WTC11 (cell line): ENCODE results near the gene CD300E. TPM values are rescaled to one million over a fixed set of nuclear protein-coding genes. Genes with fewer than 3 reads are reported as not detected.

Experiments
- ATAC-seq: fragments of 200-7000 bp; cut with Tn5 transposase; 2 replicates; pipeline ENCODE4 v1.10.0; 2021; ENCODE audit warnings: mild to moderate bottlenecking, moderate library complexity
- CTCF ChIA-PET: fragments of 300-600 bp; sonication (Branson Sonifier 250); formaldehyde crosslinking; loops from one replicate; lab custom pipeline; 2021; ENCODE audit warnings: antibody characterized with exemption; lab: Charles Lee
- POLR2A ChIA-PET: fragments of 350-600 bp; sonication (Branson Sonifier 250); formaldehyde crosslinking; loops from one replicate; lab custom pipeline; 2021; ENCODE audit warnings: antibody characterized with exemption; lab: Charles Lee
- DNase-seq: peaks from one replicate; pipeline ENCODE4 v3.0.0; 2021; ENCODE audit warnings: low spot score
- H3K27ac Mint-ChIP-seq: 2 replicates; pipeline ENCODE4 v1.8.0; 2021; ENCODE audit warnings: mixed read lengths
- H3K27me3 Mint-ChIP-seq: 2 replicates; pipeline ENCODE4 v1.8.0; 2021; ENCODE audit warnings: low read depth, mild to moderate bottlenecking, moderate library complexity, mixed read lengths
- H3K36me3 Mint-ChIP-seq: 2 replicates; pipeline ENCODE4 v1.8.0; 2021; ENCODE audit warnings: mixed read lengths
- H3K4me1 Mint-ChIP-seq: 2 replicates; pipeline ENCODE4 v1.8.0; 2022; ENCODE audit warnings: mixed read lengths
- H3K4me3 Mint-ChIP-seq: 2 replicates; pipeline ENCODE4 v1.8.0; 2021; ENCODE audit warnings: mild to moderate bottlenecking, moderate library complexity, mixed read lengths
- H3K9me3 Mint-ChIP-seq: 2 replicates; pipeline ENCODE4 v1.8.0; 2021; ENCODE audit warnings: mixed read lengths
- AFF4 ChIP-seq: sonication (generic); formaldehyde crosslinking; IDR thresholded peaks from 2 replicates; pipeline ENCODE4 v1.8.1; 2023; ENCODE audit warnings: mild to moderate bottlenecking, missing genetic modification reagents, borderline replicate concordance
- CBFB ChIP-seq: sonication (generic); formaldehyde crosslinking; IDR thresholded peaks from 2 replicates; pipeline ENCODE4 v1.8.1; 2022; ENCODE audit warnings: mild to moderate bottlenecking, low read depth, missing genetic modification reagents
- E2F1 ChIP-seq: sonication (generic); formaldehyde crosslinking; IDR thresholded peaks from 2 replicates; pipeline ENCODE4 v1.8.0; 2022; ENCODE audit warnings: mild to moderate bottlenecking, missing genetic modification reagents
- EMX1 ChIP-seq: fragments of 250-450 bp; sonication (Bioruptor Pico); IDR thresholded peaks from 2 replicates; pipeline ENCODE4 v1.8.0; 2021; ENCODE audit warnings: mild to moderate bottlenecking
- ETV6 ChIP-seq: sonication (generic); formaldehyde crosslinking; IDR thresholded peaks from 2 replicates; pipeline ENCODE4 v1.8.1; 2022; ENCODE audit warnings: mild to moderate bottlenecking, missing genetic modification reagents
- IRF2 ChIP-seq: sonication (generic); formaldehyde crosslinking; IDR thresholded peaks from 2 replicates; pipeline ENCODE4 v1.8.0; 2022; ENCODE audit warnings: low read depth, missing genetic modification reagents, borderline replicate concordance
- NFE2L1 ChIP-seq: sonication (generic); formaldehyde crosslinking; IDR thresholded peaks from 2 replicates; pipeline ENCODE4 v1.8.1; 2023; ENCODE audit warnings: missing genetic modification reagents
- NR2C2 ChIP-seq: sonication (generic); formaldehyde crosslinking; IDR thresholded peaks from 2 replicates; pipeline ENCODE4 v1.8.0; 2022; ENCODE audit warnings: mild to moderate bottlenecking, missing genetic modification reagents
- RORB ChIP-seq: fragments of 250-450 bp; sonication (Bioruptor Pico); IDR thresholded peaks from 2 replicates; pipeline ENCODE4 v1.9.0; 2021; ENCODE audit warnings: mild to moderate bottlenecking
- SMAD3 ChIP-seq: sonication (generic); formaldehyde crosslinking; IDR thresholded peaks from 2 replicates; pipeline ENCODE4 v1.8.0; 2022; ENCODE audit warnings: missing genetic modification reagents, mild to moderate bottlenecking, borderline replicate concordance
- SP1 ChIP-seq: sonication (generic); formaldehyde crosslinking; conservative IDR thresholded peaks from 2 replicates; pipeline ENCODE4 v1.8.1; 2022; ENCODE audit warnings: missing genetic modification reagents
- TEAD4 ChIP-seq: sonication (generic); formaldehyde crosslinking; IDR thresholded peaks from 2 replicates; pipeline ENCODE4 v1.8.0; 2022; ENCODE audit warnings: mild to moderate bottlenecking, missing genetic modification reagents
- ZBTB43 ChIP-seq: sonication (generic); formaldehyde crosslinking; IDR thresholded peaks from 2 replicates; pipeline ENCODE4 v1.8.1; 2023; ENCODE audit warnings: mild to moderate bottlenecking, missing genetic modification reagents
- ZNF121 ChIP-seq: sonication (generic); formaldehyde crosslinking; IDR thresholded peaks from 2 replicates; pipeline ENCODE4 v1.8.0; 2023; ENCODE audit warnings: missing genetic modification reagents
- ZNF671 ChIP-seq: fragments of 250-450 bp; sonication (Bioruptor Pico); IDR thresholded peaks from 2 replicates; pipeline ENCODE4 v1.8.0; 2021; ENCODE audit warnings: mild to moderate bottlenecking
- ZSCAN18 ChIP-seq: fragments of 250-450 bp; sonication (Bioruptor Pico); IDR thresholded peaks from 2 replicates; pipeline ENCODE4 v2.1.2; 2022; ENCODE audit warnings: mild to moderate bottlenecking, moderate library complexity
- total RNA-seq: library from RNA; stranded (reverse); gene quantifications from 3 replicates; pipeline ENCODE4 v1.2.3, GENCODE V29; 2021
- TF ChIP-seq, protein P1 (sequence below): sonication (generic); formaldehyde crosslinking; IDR thresholded peaks from 2 replicates; pipeline ENCODE4 v1.8.1; 2023; ENCODE audit warnings: mild to moderate bottlenecking, missing genetic modification reagents, moderate library complexity
- TF ChIP-seq, protein P2 (sequence below): sonication (generic); formaldehyde crosslinking; IDR thresholded peaks from 2 replicates; pipeline ENCODE4 v1.8.1; 2022; ENCODE audit warnings: mild to moderate bottlenecking, missing genetic modification reagents, moderate library complexity, borderline replicate concordance
- TF ChIP-seq, protein P3 (sequence below): sonication (generic); formaldehyde crosslinking; IDR thresholded peaks from 2 replicates; pipeline ENCODE4 v1.8.1; 2023; ENCODE audit warnings: mild to moderate bottlenecking, missing genetic modification reagents, moderate library complexity
- TF ChIP-seq, protein P4 (sequence below): fragments of 250-450 bp; sonication (Bioruptor Pico); conservative IDR thresholded peaks from 2 replicates; pipeline ENCODE4 v1.9.0; 2021; ENCODE audit warnings: mild to moderate bottlenecking

The CD300E gene
- total RNA-seq, 1 experiment from 2014 or later: not detected

DNA sequence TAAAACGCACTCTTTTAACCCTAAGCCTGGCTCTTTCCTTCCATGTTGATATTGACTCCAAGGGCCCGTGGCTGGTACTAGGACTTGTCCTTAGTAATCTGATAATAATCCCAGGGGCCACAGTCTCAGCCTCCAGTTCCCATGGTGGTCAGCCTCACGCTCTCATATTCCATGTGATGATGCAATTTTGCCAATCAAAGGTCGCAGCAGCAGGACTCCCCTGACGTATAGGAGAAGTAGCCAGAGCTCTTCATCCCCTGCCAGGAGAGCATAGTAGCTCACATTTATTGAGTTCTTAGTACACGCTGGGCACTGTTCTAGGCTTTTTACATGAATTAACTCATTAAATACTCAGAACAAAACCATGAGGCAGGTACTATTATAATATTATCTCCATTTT is 46.8 kb upstream of the CD300E start (continued):
- TF ChIP-seq CBFB (CRISPR knock-in tag) (no peak), ZNF121 (CRISPR knock-in tag) (no peak), AFF4 (CRISPR knock-in tag) (no peak), TEAD4 (no peak), NR2C2 (no peak)
- TF ChIP-seq, protein P1, sequence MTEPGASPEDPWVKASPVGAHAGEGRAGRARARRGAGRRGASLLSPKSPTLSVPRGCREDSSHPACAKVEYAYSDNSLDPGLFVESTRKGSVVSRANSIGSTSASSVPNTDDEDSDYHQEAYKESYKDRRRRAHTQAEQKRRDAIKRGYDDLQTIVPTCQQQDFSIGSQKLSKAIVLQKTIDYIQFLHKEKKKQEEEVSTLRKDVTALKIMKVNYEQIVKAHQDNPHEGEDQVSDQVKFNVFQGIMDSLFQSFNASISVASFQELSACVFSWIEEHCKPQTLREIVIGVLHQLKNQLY (CRISPR knock-in tag): no peak

DNA sequence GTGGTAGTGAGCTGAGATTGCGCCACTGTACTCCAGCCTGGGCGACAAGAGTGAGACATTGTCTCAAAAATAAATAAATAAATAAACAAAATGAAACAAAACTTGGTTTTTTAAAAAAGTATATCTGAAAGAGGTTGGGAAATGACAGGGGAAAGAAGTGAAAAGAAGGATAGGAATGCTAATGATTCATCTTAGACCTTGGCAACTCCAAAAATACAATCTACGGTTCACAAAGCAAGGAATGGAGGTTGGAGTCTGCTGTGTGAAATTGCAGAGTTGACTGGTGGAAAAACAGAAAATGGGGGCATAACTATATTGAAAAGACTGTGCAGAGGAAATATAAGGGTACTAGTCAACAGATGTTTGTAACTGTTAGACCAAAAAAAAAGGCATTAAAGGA is 40.0 kb upstream of the CD300E start:
- Mint-ChIP-seq H3K4me3 (no peak overlapping the region), H3K36me3 (no peaks in the 10 kb centered on the region), H3K9me3 (no peaks in the 10 kb centered on the region), H3K4me1 (peaks cover 20% of the 10 kb centered on the region), H3K27me3 (peaks cover 15% of the 10 kb centered on the region), H3K27ac (no peak overlapping the region)
- ATAC-seq (no peak), DNase-seq (no peak)
- ChIA-PET CTCF (interaction anchor here (0.6 to 2.4 kb wide), 3 partner anchors 73 to 198 kb away, joined by 4 to 20 read pairs (median 6); partner anchors contain the start of gene RAB37), POLR2A (no interaction called here)
- TF ChIP-seq EMX1 (CRISPR knock-in tag) (no peak), NR2C2 (no peak), RORB (CRISPR knock-in tag) (no peak)

GRCh38 chr17:74659889-74660288 is 36.4 kb upstream of the CD300E start:
- Mint-ChIP-seq H3K4me3 (no peak overlapping the region), H3K4me1 (peaks cover 20% of the 10 kb centered on the region), H3K27me3 (no peaks in the 10 kb centered on the region; the same call in none of the 2 replicates), H3K9me3 (no peaks in the 10 kb centered on the region), H3K36me3 (no peaks in the 10 kb centered on the region), H3K27ac (no peak overlapping the region)
- ATAC-seq (no peak), DNase-seq (no peak)
- CTCF ChIA-PET: interaction anchor here (1.1 to 6.6 kb wide), 3 partner anchors 58 to 94 kb away, joined by 5 to 296 read pairs (median 7); partner anchors contain the start of gene RAB37
- POLR2A ChIA-PET: no interaction called here
- no peak for TF ChIP-seq IRF2
- TF ChIP-seq, protein P2, sequence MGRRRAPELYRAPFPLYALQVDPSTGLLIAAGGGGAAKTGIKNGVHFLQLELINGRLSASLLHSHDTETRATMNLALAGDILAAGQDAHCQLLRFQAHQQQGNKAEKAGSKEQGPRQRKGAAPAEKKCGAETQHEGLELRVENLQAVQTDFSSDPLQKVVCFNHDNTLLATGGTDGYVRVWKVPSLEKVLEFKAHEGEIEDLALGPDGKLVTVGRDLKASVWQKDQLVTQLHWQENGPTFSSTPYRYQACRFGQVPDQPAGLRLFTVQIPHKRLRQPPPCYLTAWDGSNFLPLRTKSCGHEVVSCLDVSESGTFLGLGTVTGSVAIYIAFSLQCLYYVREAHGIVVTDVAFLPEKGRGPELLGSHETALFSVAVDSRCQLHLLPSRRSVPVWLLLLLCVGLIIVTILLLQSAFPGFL (CRISPR knock-in tag): no peak
- TF ChIP-seq ETV6 (CRISPR knock-in tag): no peak
- TF ChIP-seq NFE2L1 (CRISPR knock-in tag): no peak
- no peak for TF ChIP-seq ZSCAN18 (CRISPR knock-in tag)
- TF ChIP-seq ZBTB43: no peak
- TF ChIP-seq SP1 (CRISPR knock-in tag): no peak
- TF ChIP-seq, protein P3, sequence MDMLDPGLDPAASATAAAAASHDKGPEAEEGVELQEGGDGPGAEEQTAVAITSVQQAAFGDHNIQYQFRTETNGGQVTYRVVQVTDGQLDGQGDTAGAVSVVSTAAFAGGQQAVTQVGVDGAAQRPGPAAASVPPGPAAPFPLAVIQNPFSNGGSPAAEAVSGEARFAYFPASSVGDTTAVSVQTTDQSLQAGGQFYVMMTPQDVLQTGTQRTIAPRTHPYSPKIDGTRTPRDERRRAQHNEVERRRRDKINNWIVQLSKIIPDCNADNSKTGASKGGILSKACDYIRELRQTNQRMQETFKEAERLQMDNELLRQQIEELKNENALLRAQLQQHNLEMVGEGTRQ (CRISPR knock-in tag): no peak
- no peak for TF ChIP-seq ZNF671 (CRISPR knock-in tag)
- TF ChIP-seq E2F1 (CRISPR knock-in tag): no peak
- TF ChIP-seq, protein P4, sequence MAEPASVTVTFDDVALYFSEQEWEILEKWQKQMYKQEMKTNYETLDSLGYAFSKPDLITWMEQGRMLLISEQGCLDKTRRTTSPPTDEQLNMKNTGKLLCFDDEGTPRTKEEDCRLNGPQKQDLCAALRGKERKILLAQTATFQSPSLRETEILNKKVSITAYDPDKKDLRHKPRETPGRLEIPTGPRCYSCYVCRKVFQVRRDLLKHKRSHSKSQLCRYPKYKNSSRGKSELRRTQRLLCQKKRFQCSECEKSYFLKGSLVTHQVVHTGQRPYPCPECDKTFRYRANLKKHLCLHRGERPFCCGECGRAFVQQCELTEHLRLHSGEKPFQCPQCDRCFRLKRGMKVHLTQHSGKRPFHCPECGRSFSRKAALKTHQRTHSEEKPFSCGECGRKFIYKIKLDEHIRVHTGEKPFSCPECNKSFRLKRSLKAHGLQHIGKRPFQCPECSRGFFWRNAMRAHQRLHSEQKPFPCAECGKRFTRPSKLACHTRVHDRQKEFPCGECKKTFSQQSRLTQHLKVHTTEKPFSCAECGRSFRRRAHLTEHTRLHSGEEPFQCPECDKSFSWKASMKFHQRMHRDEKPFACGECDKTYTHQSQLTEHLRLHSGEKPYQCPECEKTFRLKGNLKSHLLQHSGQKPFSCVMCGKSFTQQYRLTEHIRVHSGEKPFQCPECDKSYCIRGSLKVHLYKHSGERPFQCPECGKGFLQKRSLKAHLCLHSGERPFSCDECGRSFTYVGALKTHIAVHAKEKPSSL: no peak
- TF ChIP-seq SMAD3: no peak
